ENCODE results near the gene ACAD9.

Gene ACAD9

GRCh38 chr3:128931046-128931445 lies 51.6 kb downstream of the ACAD9 start:
- no peaks in the 10 kb centered on the region for H3K27me3 ChIP-seq (ENCODE audit: insufficient read depth, insufficient read length)
- peaks cover 21% of the 10 kb centered on the region for H3K9me3 ChIP-seq (ENCODE audit: insufficient read depth, low read length)
- no peak for DNase-seq (ENCODE audit: low read depth, low spot score)
- no peak overlapping the region for H3K4me3 ChIP-seq (ENCODE audit: insufficient read length, low read depth)
- peaks cover 4% of the 10 kb centered on the region for H3K4me1 ChIP-seq (ENCODE audit: insufficient read depth, insufficient read length)
- no peak overlapping the region for H3K9ac ChIP-seq (ENCODE audit: insufficient read length, low read depth)
- TF ChIP-seq SUZ12 (IDR thresholded peaks at IDR 0.05; ENCODE audit: extremely low read depth, insufficient read depth, insufficient read length) (no peak), YY1 (IDR thresholded peaks at IDR 0.05; ENCODE audit: insufficient read depth, insufficient read length) (no peak), ZNF274 (IDR thresholded peaks at IDR 0.05; ENCODE audit: low read depth, low read length) (no peak)
- no peaks in the 10 kb centered on the region for H3K36me3 ChIP-seq (ENCODE audit: insufficient read depth, insufficient read length, low read length)

- no peak overlapping the region for H3K4me3 ChIP-seq (ENCODE audit: insufficient read length, low read depth)
- no peak for DNase-seq (ENCODE audit: low read depth, low spot score)
- TF ChIP-seq YY1 (IDR thresholded peaks at IDR 0.05; ENCODE audit: insufficient read depth, insufficient read length) (no peak), ZNF274 (IDR thresholded peaks at IDR 0.05; ENCODE audit: low read depth, low read length) (no peak), SUZ12 (IDR thresholded peaks at IDR 0.05; ENCODE audit: extremely low read depth, insufficient read depth, insufficient read length) (no peak)
- peaks cover 4% of the 10 kb centered on the region for H3K4me1 ChIP-seq (ENCODE audit: insufficient read depth, insufficient read length)
- no peaks in the 10 kb centered on the region for H3K36me3 ChIP-seq (ENCODE audit: insufficient read depth, insufficient read length, low read length)
- peaks cover 15% of the 10 kb centered on the region for H3K9me3 ChIP-seq (ENCODE audit: insufficient read depth, low read length)
- H3K27me3 ChIP-seq (ENCODE audit: insufficient read depth, insufficient read length), result no peaks in the 10 kb centered on the region
- no peak overlapping the region for H3K9ac ChIP-seq (ENCODE audit: insufficient read length, low read depth)
Measured at GRCh38 chr3:128932516-128933212, 53.2 kb downstream of the ACAD9 start.

DNA sequence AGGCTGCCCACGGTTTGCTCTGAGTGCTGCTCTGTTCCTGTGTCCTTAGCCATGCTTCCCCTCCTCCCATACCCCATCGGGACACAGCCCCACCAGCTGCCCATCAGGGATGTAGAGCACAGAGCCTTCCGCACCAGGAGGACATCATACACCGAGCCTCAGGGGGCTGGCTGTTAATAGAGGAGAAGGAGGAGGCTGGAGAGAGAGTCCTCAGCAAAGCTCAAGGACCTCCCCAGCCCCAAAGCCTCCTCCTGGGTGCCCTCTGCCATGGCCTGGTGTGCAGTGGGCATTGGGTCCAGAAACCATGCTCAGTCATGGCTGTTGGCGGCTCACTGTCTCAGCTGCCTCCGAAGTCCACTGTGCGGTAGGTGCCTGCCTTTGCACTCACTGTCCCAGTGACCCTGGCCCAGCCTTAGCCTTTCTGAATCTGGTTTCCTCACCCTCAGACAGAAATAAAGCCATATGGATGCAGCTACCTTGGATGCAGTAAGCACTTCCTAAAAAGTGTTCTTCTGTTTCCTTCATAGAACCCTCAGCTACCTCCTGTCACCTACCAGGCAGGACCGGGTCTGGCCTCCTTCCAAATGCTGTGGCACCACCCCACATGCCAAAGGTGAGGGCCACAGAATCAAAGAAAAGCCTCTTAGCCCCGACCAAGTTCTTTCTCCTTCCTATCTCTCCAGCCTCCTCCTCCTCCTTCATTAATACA lies 53.9 kb downstream of the ACAD9 start:
- Histone ChIP-seq H3K36me3 (ENCODE audit: insufficient read depth, insufficient read length, low read length) (no peaks in the 10 kb centered on the region), H3K9ac (ENCODE audit: insufficient read length, low read depth) (no peak overlapping the region), H3K27me3 (ENCODE audit: insufficient read depth, insufficient read length) (no peaks in the 10 kb centered on the region), H3K4me3 (ENCODE audit: insufficient read length, low read depth) (no peak overlapping the region), H3K9me3 (ENCODE audit: insufficient read depth, low read length) (peaks cover 14% of the 10 kb centered on the region), H3K4me1 (ENCODE audit: insufficient read depth, insufficient read length) (peaks cover 4% of the 10 kb centered on the region)
- no peak for DNase-seq (ENCODE audit: low read depth, low spot score)
- TF ChIP-seq YY1 (IDR thresholded peaks at IDR 0.05; ENCODE audit: insufficient read depth, insufficient read length) (no peak), ZNF274 (IDR thresholded peaks at IDR 0.05; ENCODE audit: low read depth, low read length) (no peak), SUZ12 (IDR thresholded peaks at IDR 0.05; ENCODE audit: extremely low read depth, insufficient read depth, insufficient read length) (no peak)

DNA sequence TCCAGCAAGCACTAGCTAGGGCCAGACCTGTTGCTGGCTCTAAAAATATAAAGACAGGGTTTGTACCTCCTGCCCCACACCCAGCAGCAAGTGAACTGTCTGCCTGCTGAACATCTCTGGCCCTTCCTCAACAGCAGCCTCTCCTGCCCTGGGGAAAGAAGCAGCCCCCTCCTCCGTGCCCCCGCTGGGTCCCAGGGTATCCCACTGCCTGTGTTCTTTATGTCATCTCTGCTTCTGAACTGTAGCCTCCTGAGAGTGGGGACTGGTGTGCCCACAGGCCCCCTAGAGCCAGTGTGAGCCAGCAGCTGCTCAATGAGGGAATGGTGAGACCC lies 54.5 kb downstream of the ACAD9 start:
- peaks cover 9% of the 10 kb centered on the region for H3K9me3 ChIP-seq (ENCODE audit: insufficient read depth, low read length)
- DNase-seq (ENCODE audit: low read depth, low spot score), result no peak
- H3K9ac ChIP-seq (ENCODE audit: insufficient read length, low read depth), result no peak overlapping the region
- H3K27me3 ChIP-seq (ENCODE audit: insufficient read depth, insufficient read length), result no peaks in the 10 kb centered on the region
- no peak overlapping the region for H3K4me3 ChIP-seq (ENCODE audit: insufficient read length, low read depth)
- peaks cover 4% of the 10 kb centered on the region for H3K4me1 ChIP-seq (ENCODE audit: insufficient read depth, insufficient read length)
- TF ChIP-seq ZNF274 (IDR thresholded peaks at IDR 0.05; ENCODE audit: low read depth, low read length), result no peak
- TF ChIP-seq SUZ12 (IDR thresholded peaks at IDR 0.05; ENCODE audit: extremely low read depth, insufficient read depth, insufficient read length), result no peak
- no peak for TF ChIP-seq YY1 (IDR thresholded peaks at IDR 0.05; ENCODE audit: insufficient read depth, insufficient read length)
- H3K36me3 ChIP-seq (ENCODE audit: insufficient read depth, insufficient read length, low read length), result no peaks in the 10 kb centered on the region

DNA sequence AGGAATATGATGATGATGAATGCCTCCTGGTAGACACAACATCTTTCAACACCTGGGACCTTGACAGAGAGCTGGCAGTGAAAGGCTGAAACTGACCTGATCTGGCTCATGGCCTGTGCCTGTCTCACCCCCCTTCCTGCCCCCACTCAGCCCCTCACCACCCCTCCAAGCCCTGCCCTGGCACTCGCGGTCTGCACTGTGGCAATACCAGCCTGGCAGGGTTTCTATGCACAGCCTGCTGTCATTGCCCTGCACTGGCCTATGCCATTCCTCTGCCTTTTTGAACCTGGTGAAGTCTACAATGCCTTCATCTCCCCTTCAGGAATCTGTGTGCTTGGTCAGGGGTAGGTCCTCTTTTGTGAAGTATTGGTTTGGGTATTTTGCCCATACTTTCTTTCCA lies 56.5 kb downstream of the ACAD9 start:
- no peak for DNase-seq (ENCODE audit: low read depth, low spot score)
- H3K9ac ChIP-seq (ENCODE audit: insufficient read length, low read depth), result no peak overlapping the region
- no peaks in the 10 kb centered on the region for H3K27me3 ChIP-seq (ENCODE audit: insufficient read depth, insufficient read length)
- no peaks in the 10 kb centered on the region for H3K9me3 ChIP-seq (ENCODE audit: insufficient read depth, low read length)
- H3K4me1 ChIP-seq (ENCODE audit: insufficient read depth, insufficient read length), result peaks cover 4% of the 10 kb centered on the region
- no peak for TF ChIP-seq YY1 (IDR thresholded peaks at IDR 0.05; ENCODE audit: insufficient read depth, insufficient read length)
- no peak for TF ChIP-seq SUZ12 (IDR thresholded peaks at IDR 0.05; ENCODE audit: extremely low read depth, insufficient read depth, insufficient read length)
- TF ChIP-seq ZNF274 (IDR thresholded peaks at IDR 0.05; ENCODE audit: low read depth, low read length), result no peak
- no peaks in the 10 kb centered on the region for H3K36me3 ChIP-seq (ENCODE audit: insufficient read depth, insufficient read length, low read length)
- no peak overlapping the region for H3K4me3 ChIP-seq (ENCODE audit: insufficient read length, low read depth)

DNA sequence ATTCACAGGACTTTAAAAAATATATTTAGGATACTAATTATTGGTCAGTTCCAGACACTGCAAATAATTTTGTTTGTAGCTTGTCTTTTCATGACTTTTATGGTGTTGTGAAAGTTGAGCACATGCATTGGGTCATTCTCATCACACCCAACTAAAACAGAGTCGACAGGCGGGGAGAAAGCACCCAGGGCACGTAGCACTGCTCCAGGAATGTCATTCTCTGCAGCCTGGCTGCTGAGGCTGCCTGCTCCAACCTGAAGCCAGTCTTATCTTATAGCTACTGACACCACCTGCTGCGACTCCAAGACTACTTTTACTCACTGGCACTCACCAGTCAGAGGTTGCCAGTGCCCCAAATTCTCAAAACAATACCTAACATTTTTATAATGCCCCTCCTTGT lies 56.9 kb downstream of the ACAD9 start:
- H3K27me3 ChIP-seq (ENCODE audit: insufficient read depth, insufficient read length), result no peaks in the 10 kb centered on the region
- H3K9me3 ChIP-seq (ENCODE audit: insufficient read depth, low read length), result no peaks in the 10 kb centered on the region
- no peak for TF ChIP-seq ZNF274 (IDR thresholded peaks at IDR 0.05; ENCODE audit: low read depth, low read length)
- TF ChIP-seq SUZ12 (IDR thresholded peaks at IDR 0.05; ENCODE audit: extremely low read depth, insufficient read depth, insufficient read length), result no peak
- TF ChIP-seq YY1 (IDR thresholded peaks at IDR 0.05; ENCODE audit: insufficient read depth, insufficient read length), result no peak
- peaks cover 4% of the 10 kb centered on the region for H3K4me1 ChIP-seq (ENCODE audit: insufficient read depth, insufficient read length)
- no peaks in the 10 kb centered on the region for H3K36me3 ChIP-seq (ENCODE audit: insufficient read depth, insufficient read length, low read length)
- no peak overlapping the region for H3K9ac ChIP-seq (ENCODE audit: insufficient read length, low read depth)
- no peak overlapping the region for H3K4me3 ChIP-seq (ENCODE audit: insufficient read length, low read depth)
- no peak for DNase-seq (ENCODE audit: low read depth, low spot score)

DNA sequence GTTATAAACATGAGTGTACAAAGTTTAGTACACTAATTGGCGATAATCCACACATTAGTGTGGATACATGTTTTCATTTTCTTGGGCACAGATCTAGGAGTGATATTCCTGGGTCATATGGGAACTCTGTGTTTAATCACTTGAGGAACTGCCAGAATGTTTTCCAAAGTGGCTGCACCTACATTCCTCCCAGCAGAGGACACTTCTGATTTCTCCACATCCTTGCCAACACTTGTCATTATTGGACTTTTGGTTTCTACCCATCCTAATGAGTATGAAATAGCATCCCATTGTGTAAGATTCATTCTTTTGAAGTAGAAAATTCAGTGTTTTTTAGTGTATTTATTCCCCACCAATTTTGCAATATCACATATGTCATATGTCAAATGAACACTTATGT lies 60.8 kb downstream of the ACAD9 start:
- Histone ChIP-seq H3K9me3 (ENCODE audit: insufficient read depth, low read length) (no peaks in the 10 kb centered on the region), H3K27me3 (ENCODE audit: insufficient read depth, insufficient read length) (no peaks in the 10 kb centered on the region), H3K9ac (ENCODE audit: insufficient read length, low read depth) (no peak overlapping the region), H3K36me3 (ENCODE audit: insufficient read depth, insufficient read length, low read length) (no peaks in the 10 kb centered on the region), H3K4me1 (ENCODE audit: insufficient read depth, insufficient read length) (no peaks in the 10 kb centered on the region), H3K4me3 (ENCODE audit: insufficient read length, low read depth) (no peak overlapping the region)
- DNase-seq (ENCODE audit: low read depth, low spot score), result no peak
- no peak for TF ChIP-seq SUZ12 (IDR thresholded peaks at IDR 0.05; ENCODE audit: extremely low read depth, insufficient read depth, insufficient read length)
- TF ChIP-seq YY1 (IDR thresholded peaks at IDR 0.05; ENCODE audit: insufficient read depth, insufficient read length), result no peak
- TF ChIP-seq ZNF274 (IDR thresholded peaks at IDR 0.05; ENCODE audit: low read depth, low read length), result no peak
